ENCODE results near the gene MYOF. TPM values are rescaled to one million over a fixed set of nuclear protein-coding genes. Genes with fewer than 3 reads are reported as not detected.

The MYOF gene
- total RNA-seq, 1 donor from 2014 or later, result 141 TPM

- TF ChIP-seq CTCF (IDR thresholded peaks at IDR 0.05; ENCODE audit: insufficient read depth, low read length, poor library complexity, severe bottlenecking), result no peak
- H3K27me3 ChIP-seq (ENCODE audit: control insufficient read depth, insufficient read depth, low read length), result no peaks in the 10 kb centered on the region
- DNase-seq (ENCODE audit: low read depth), result no peak
- H3K36me3 ChIP-seq (ENCODE audit: control insufficient read depth, insufficient read depth, low read length), result no peaks in the 10 kb centered on the region
- H3K4me3 ChIP-seq (ENCODE audit: low read depth, low read length), result no peak overlapping the region
Measured at GRCh38 chr10:93417266-93417665, 64.9 kb downstream of the MYOF start.

- no peak for DNase-seq (ENCODE audit: low read depth)
- TF ChIP-seq CTCF (IDR thresholded peaks at IDR 0.05; ENCODE audit: insufficient read depth, low read length, poor library complexity, severe bottlenecking), result no peak
- no peaks in the 10 kb centered on the region for H3K36me3 ChIP-seq (ENCODE audit: control insufficient read depth, insufficient read depth, low read length)
- no peaks in the 10 kb centered on the region for H3K27me3 ChIP-seq (ENCODE audit: control insufficient read depth, insufficient read depth, low read length)
- no peak overlapping the region for H3K4me3 ChIP-seq (ENCODE audit: low read depth, low read length)
Measured at GRCh38 chr10:93416824-93417223, 65.3 kb downstream of the MYOF start.

GRCh38 chr10:93415693-93416092 is 66.4 kb downstream of the MYOF start:
- no peak for DNase-seq (ENCODE audit: low read depth)
- TF ChIP-seq CTCF (IDR thresholded peaks at IDR 0.05; ENCODE audit: insufficient read depth, low read length, poor library complexity, severe bottlenecking), result no peak
- Histone ChIP-seq H3K36me3 (ENCODE audit: control insufficient read depth, insufficient read depth, low read length) (no peaks in the 10 kb centered on the region), H3K4me3 (ENCODE audit: low read depth, low read length) (no peak overlapping the region), H3K27me3 (ENCODE audit: control insufficient read depth, insufficient read depth, low read length) (no peaks in the 10 kb centered on the region)

- Histone ChIP-seq H3K36me3 (ENCODE audit: control insufficient read depth, insufficient read depth, low read length) (no peaks in the 10 kb centered on the region), H3K27me3 (ENCODE audit: control insufficient read depth, insufficient read depth, low read length) (no peaks in the 10 kb centered on the region), H3K4me3 (ENCODE audit: low read depth, low read length) (no peak overlapping the region)
- DNase-seq (ENCODE audit: low read depth), result no peak
- TF ChIP-seq CTCF (IDR thresholded peaks at IDR 0.05; ENCODE audit: insufficient read depth, low read length, poor library complexity, severe bottlenecking), result no peak
Measured at GRCh38 chr10:93413252-93413689, 68.9 kb downstream of the MYOF start.

DNA sequence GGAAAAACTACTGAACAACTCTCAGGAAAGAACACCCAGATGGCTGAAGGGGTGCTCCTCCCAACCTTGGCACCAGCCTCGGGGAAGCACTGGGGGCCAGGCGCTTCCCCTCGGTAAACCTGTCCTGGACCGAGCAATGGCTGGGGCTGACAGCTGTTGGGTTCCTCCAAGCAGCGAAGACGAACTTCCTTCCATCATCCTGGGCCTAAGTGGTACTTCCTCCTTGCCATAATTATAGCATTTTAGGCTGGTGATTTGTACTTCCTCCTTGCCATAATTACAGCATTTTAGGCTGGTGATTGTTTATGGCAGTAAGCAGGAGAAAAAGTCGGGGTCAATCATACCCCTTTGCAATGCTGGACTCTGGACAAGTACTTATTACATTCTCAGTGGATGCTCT is 69.3 kb downstream of the MYOF start:
- no peak for DNase-seq (ENCODE audit: low read depth)
- H3K4me3 ChIP-seq (ENCODE audit: low read depth, low read length), result no peak overlapping the region
- no peak for TF ChIP-seq CTCF (IDR thresholded peaks at IDR 0.05; ENCODE audit: insufficient read depth, low read length, poor library complexity, severe bottlenecking)
- no peaks in the 10 kb centered on the region for H3K36me3 ChIP-seq (ENCODE audit: control insufficient read depth, insufficient read depth, low read length)
- no peaks in the 10 kb centered on the region for H3K27me3 ChIP-seq (ENCODE audit: control insufficient read depth, insufficient read depth, low read length)

- no peak for DNase-seq (ENCODE audit: low read depth)
- H3K36me3 ChIP-seq (ENCODE audit: control insufficient read depth, insufficient read depth, low read length), result no peaks in the 10 kb centered on the region
- H3K27me3 ChIP-seq (ENCODE audit: control insufficient read depth, insufficient read depth, low read length), result no peaks in the 10 kb centered on the region
- no peak overlapping the region for H3K4me3 ChIP-seq (ENCODE audit: low read depth, low read length)
- no peak for TF ChIP-seq CTCF (IDR thresholded peaks at IDR 0.05; ENCODE audit: insufficient read depth, low read length, poor library complexity, severe bottlenecking)
Measured at GRCh38 chr10:93410697-93411348, 71.3 kb downstream of the MYOF start.

All from kidney epithelial cell (primary cell).